Body of pancreas (tissue), 4 donors: ENCODE measurements around the gene RTF1. TPM values are rescaled to one million over a fixed set of nuclear protein-coding genes. Genes with fewer than 3 reads are reported as not detected.

Experiments
- ATAC-seq: fragments of 150-250 bp; one replicate; pipeline ENCODE4 v1.9.1; 2016
- DNase-seq, 4 donors: peaks; one replicate each; pipeline ENCODE4 v3.0.0-alpha.2; 2019
- H3K27ac ChIP-seq, 4 donors: fragments of 200-600 bp; sonication (generic); 1 replicate in 3 of 4; 2 replicates in 1 of 4; pipeline versions ENCODE4 v1.5.1 to v1.6.1; 2016 to 2019; ENCODE audit warnings: mild to moderate bottlenecking in 1 of 4, mixed read lengths in 1 of 4, moderate library complexity in 1 of 4
- H3K27me3 ChIP-seq, 2 donors: fragments of 200-600 bp; sonication (generic); one replicate each; pipeline ENCODE4 v1.6.0; 2016; ENCODE audit warnings: mild to moderate bottlenecking in 1 of 2
- H3K36me3 ChIP-seq, 2 donors: fragments of 200-600 bp; sonication (generic); replicated peaks in 1 of 2; 2 replicates each; pipeline ENCODE4 v1.5.1; 2016; ENCODE audit warnings: low read depth in 2 of 2; ENCODE audit not compliant: insufficient read depth in 1 of 2
- H3K4me1 ChIP-seq: fragments of 200-600 bp; sonication (generic); one replicate; pipeline ENCODE4 v1.6.0; 2016
- H3K4me3 ChIP-seq, 2 donors: fragments of 200-600 bp; sonication (generic); 1 replicate in 1 of 2; 2 replicates in 1 of 2; pipeline ENCODE4 v1.5.1; 2016 to 2019
- H3K9me3 ChIP-seq, 3 donors: fragments of 200-600 bp; sonication (generic); 1 replicate in 2 of 3; 2 replicates in 1 of 3; pipeline ENCODE4 v1.5.1; 2016
- CTCF ChIP-seq, 7 experiments: fragments of 450-650 bp in 4 of 7; fragments of 200-600 bp in 3 of 7; sonication (generic) in 3 of 7; IDR thresholded peaks; one replicate each; pipeline ENCODE4 v1.5.1; 2016 to 2019; ENCODE audit warnings: antibody characterized with exemption in 7 of 7
- POLR2A ChIP-seq, 3 donors: fragments of 450-650 bp; IDR thresholded peaks; one replicate each; pipeline ENCODE4 v1.6.1; 2016; ENCODE audit warnings: antibody characterized with exemption in 3 of 3, mild to moderate bottlenecking in 2 of 3
- WGBS, 2 donors: methylation state at CpG; one replicate each; pipeline ENCODE4 v1.1.5; 2017; 5-methylcytosine and 5-hydroxymethylcytosine counted together
- intact Hi-C: fragments of 100-400 bp; cut with DNase I; formaldehyde crosslinking; loops from one replicate; pipeline ENCODE4 v1.15.1; 2023
- small RNA-seq: library from RNA; depleted of rRNA; stranded (forward); fragments of <200 nt; gene quantifications from one replicate; pipeline ENCODE3, GENCODE V24; 2016
- total RNA-seq, 2 donors: library from RNA; depleted of rRNA; stranded (reverse); fragments of >200 nt; gene quantifications; one replicate each; pipeline ENCODE4 v1.1.0, GENCODE V29; 2016

Gene RTF1
- total RNA-seq, 2 donors from 2014 or later = 10.9 to 22.1 TPM

- no peak overlapping the region for H3K4me3 ChIP-seq
- H3K4me1 ChIP-seq = no peaks in the 10 kb centered on the region
- H3K27me3 ChIP-seq = no peaks in the 10 kb centered on the region
- WGBS, 2 donors = 93% methylated on average over 17 of the region's 17 CpGs; no CpG with 5 or more reads in 1 of the 2 donors
- no peak for DNase-seq
- intact Hi-C loops = no loop called here
- no peak for ATAC-seq
- no peaks in the 10 kb centered on the region for H3K36me3 ChIP-seq
- TF ChIP-seq CTCF (IDR thresholded peaks at IDR 0.05) (no peak), POLR2A (IDR thresholded peaks at IDR 0.05) (no peak)
- no peak overlapping the region for H3K27ac ChIP-seq
- H3K9me3 ChIP-seq = no peaks in the 10 kb centered on the region
Observed at GRCh38 chr15:41520636-41521035, 103.7 kb downstream of the RTF1 start.

GRCh38 chr15:41521614-41522013, 104.7 kb downstream of the RTF1 start:
- Histone ChIP-seq H3K27me3 (no peaks in the 10 kb centered on the region), H3K9me3 (no peaks in the 10 kb centered on the region), H3K4me3 (no peak overlapping the region), H3K36me3 (peaks cover 0 to 4% of the 10 kb centered on the region in 2 donors), H3K4me1 (no peaks in the 10 kb centered on the region), H3K27ac (no peak overlapping the region)
- WGBS, 2 donors = 79 to 84% methylated on average over 9 of the region's 9 CpGs
- DNase-seq = no peak
- ATAC-seq = no peak
- TF ChIP-seq CTCF (IDR thresholded peaks at IDR 0.05) (no peak), POLR2A (IDR thresholded peaks at IDR 0.05) (no peak)
- intact Hi-C loops = no loop called here

- intact Hi-C loops = no loop called here
- DNase-seq = no peak
- Histone ChIP-seq H3K4me1 (no peaks in the 10 kb centered on the region), H3K27ac (no peak overlapping the region), H3K36me3 (peaks cover 0 to 14% of the 10 kb centered on the region in 2 donors), H3K4me3 (no peak overlapping the region), H3K27me3 (no peaks in the 10 kb centered on the region), H3K9me3 (no peaks in the 10 kb centered on the region)
- ATAC-seq = no peak
- TF ChIP-seq POLR2A (IDR thresholded peaks at IDR 0.05) (no peak), CTCF (IDR thresholded peaks at IDR 0.05) (no peak)
- WGBS, 2 donors = 90 to 96% methylated on average over 2 to 5 of the region's 5 CpGs
Observed at GRCh38 chr15:41523097-41523496, 106.2 kb downstream of the RTF1 start.

- DNase-seq = no peak
- Histone ChIP-seq H3K36me3 (peaks cover 4 to 42% of the 10 kb centered on the region in 2 donors), H3K4me1 (no peaks in the 10 kb centered on the region), H3K9me3 (no peaks in the 10 kb centered on the region), H3K4me3 (no peak overlapping the region), H3K27me3 (no peaks in the 10 kb centered on the region), H3K27ac (no peak overlapping the region)
- 82 to 94% methylated on average over 6 of the region's 6 CpGs for WGBS, 2 donors
- intact Hi-C loops = no loop called here
- ATAC-seq = no peak
- TF ChIP-seq POLR2A (IDR thresholded peaks at IDR 0.05) (no peak), CTCF (IDR thresholded peaks at IDR 0.05) (no peak)
Observed at GRCh38 chr15:41530363-41530956, 113.6 kb downstream of the RTF1 start.

Small RNAs within 50 kb of the gene (small RNA-seq; reads per million reads assigned to genes)
- gene RNU6-1169P = not detected

Other genes with a start within 250 kb of the RTF1 start
- gene EXD1, start 186.3 kb upstream of the RTF1 start, total RNA-seq = not detected
- gene CHP1, start 185.8 kb upstream of the RTF1 start, total RNA-seq = 10 to 100 TPM; 61.0 to 87.9 TPM
- gene OIP5, start 84.5 kb upstream of the RTF1 start, total RNA-seq = not detected
- gene NUSAP1, start 84.2 kb upstream of the RTF1 start, total RNA-seq = 1 to 10 TPM; 2.1 to 5.3 TPM
- gene NDUFAF1, start 14.6 kb upstream of the RTF1 start, total RNA-seq = 1 to 10 TPM; 7.0 to 8.2 TPM
- under 1 TPM; 0.33 to 0.52 TPM for gene ITPKA, start 76.8 kb downstream of the RTF1 start, total RNA-seq
- gene LTK, start 96.7 kb downstream of the RTF1 start, total RNA-seq = not detected
- 10 to 100 TPM; 23.1 to 43.5 TPM for gene RPAP1, start 127.2 kb downstream of the RTF1 start, total RNA-seq
- 10 to 100 TPM; 10.9 to 12.5 TPM for gene TYRO3, start 142.1 kb downstream of the RTF1 start, total RNA-seq
- gene MGA, start 243.3 kb downstream of the RTF1 start, total RNA-seq = 10 to 100 TPM; 28.8 to 45.5 TPM